Adipocyte (in vitro differentiated cells): ENCODE results near the gene PCCB.
"Not testable (repeated sequence)": the region's sequence is repeated elsewhere in the genome, so short reads cannot be mapped to it uniquely, and the experiment has no call there.

ENCODE experiments used
- DNase-seq: peaks from one replicate; pipeline ENCODE4 v3.0.0-alpha.2; 2015; ENCODE audit warnings: low read depth
- H3K27me3 ChIP-seq: replicated peaks from 2 replicates; pipeline ENCODE4 v1.7.0; 2013; ENCODE audit warnings: mild to moderate bottlenecking, low read length, moderate library complexity; ENCODE audit not compliant: control insufficient read depth, insufficient read depth
- H3K36me3 ChIP-seq: 2 replicates; pipeline ENCODE4 v1.7.0; 2013; ENCODE audit warnings: low read length, mild to moderate bottlenecking, moderate library complexity; ENCODE audit not compliant: control insufficient read depth, insufficient read depth, severe bottlenecking
- H3K4me1 ChIP-seq: 2 replicates; pipeline ENCODE4 v1.7.0; 2013; ENCODE audit warnings: mild to moderate bottlenecking, low read length, moderate library complexity; ENCODE audit not compliant: control insufficient read depth, insufficient read depth
- H3K4me3 ChIP-seq: 2 replicates; pipeline ENCODE4 v1.7.0; 2013; ENCODE audit warnings: mild to moderate bottlenecking, low read length, moderate library complexity
- H3K9ac ChIP-seq: 2 replicates; pipeline ENCODE4 v1.7.0; 2013; ENCODE audit warnings: mild to moderate bottlenecking, low read length, moderate library complexity
- H3K9me3 ChIP-seq: 2 replicates; pipeline ENCODE4 v1.7.0; 2013; ENCODE audit warnings: mild to moderate bottlenecking, low read length, moderate library complexity; ENCODE audit not compliant: control insufficient read depth

The PCCB gene

GRCh38 chr3:136327671-136328070 lies 77.5 kb downstream of the PCCB start:
- no peak for DNase-seq

GRCh38 chr3:136329593-136329992 lies 79.5 kb downstream of the PCCB start:
- H3K9me3 ChIP-seq: no peaks in the 10 kb centered on the region
- no peaks in the 10 kb centered on the region for H3K27me3 ChIP-seq
- no peak overlapping the region for H3K9ac ChIP-seq
- H3K4me3 ChIP-seq: no peak overlapping the region
- DNase-seq: no peak
- peaks cover 8% of the 10 kb centered on the region for H3K4me1 ChIP-seq
- peaks cover 53% of the 10 kb centered on the region for H3K36me3 ChIP-seq

More at GRCh38 chr3:136327671-136328070, 77.5 kb downstream of the PCCB start:
- Histone ChIP-seq H3K9ac (no peak overlapping the region), H3K27me3 (no peaks in the 10 kb centered on the region), H3K36me3 (peaks cover 55% of the 10 kb centered on the region), H3K9me3 (peaks cover 11% of the 10 kb centered on the region), H3K4me1 (no peaks in the 10 kb centered on the region), H3K4me3 (no peak overlapping the region)

- H3K36me3 ChIP-seq: peaks cover 53% of the 10 kb centered on the region
- DNase-seq: no peak
- H3K4me3 ChIP-seq: no peak overlapping the region
- H3K27me3 ChIP-seq: no peaks in the 10 kb centered on the region
- peaks cover 13% of the 10 kb centered on the region for H3K4me1 ChIP-seq
- H3K9ac ChIP-seq: no peak overlapping the region
- no peaks in the 10 kb centered on the region for H3K9me3 ChIP-seq
These were observed 80.8 kb downstream of the PCCB start for GRCh38 chr3:136330900-136331299.

GRCh38 chr3:136332302-136332701 lies 82.2 kb downstream of the PCCB start:
- Histone ChIP-seq H3K36me3 (peaks cover 49% of the 10 kb centered on the region), H3K27me3 (no peaks in the 10 kb centered on the region), H3K9me3 (no peaks in the 10 kb centered on the region), H3K4me1 (peaks cover 22% of the 10 kb centered on the region), H3K9ac (no peak overlapping the region), H3K4me3 (no peak overlapping the region)
- DNase-seq: no peak

GRCh38 chr3:136332776-136333175 lies 82.6 kb downstream of the PCCB start:
- DNase-seq: peak; percentile 47
- H3K9ac ChIP-seq: no peak overlapping the region

GRCh38 chr3:136334209-136334608 lies 84.1 kb downstream of the PCCB start:
- Histone ChIP-seq H3K27me3 (no peaks in the 10 kb centered on the region), H3K4me1 (peaks cover 22% of the 10 kb centered on the region), H3K4me3 (no peak overlapping the region), H3K9me3 (no peaks in the 10 kb centered on the region), H3K9ac (no peak overlapping the region), H3K36me3 (peaks cover 47% of the 10 kb centered on the region)
- no peak for DNase-seq

More at GRCh38 chr3:136332776-136333175, 82.6 kb downstream of the PCCB start:
- H3K27me3 ChIP-seq: no peaks in the 10 kb centered on the region
- H3K4me3 ChIP-seq: no peak overlapping the region
- H3K36me3 ChIP-seq: peaks cover 49% of the 10 kb centered on the region
- H3K4me1 ChIP-seq: peaks cover 22% of the 10 kb centered on the region
- H3K9me3 ChIP-seq: no peaks in the 10 kb centered on the region

GRCh38 chr3:136334726-136335125 lies 84.6 kb downstream of the PCCB start:
- not testable (repeated sequence) for H3K4me3 ChIP-seq, H3K27me3 ChIP-seq, H3K9ac ChIP-seq, H3K9me3 ChIP-seq, DNase-seq
- H3K4me1 ChIP-seq: peaks cover 22% of the 10 kb centered on the region
- H3K36me3 ChIP-seq: peaks cover 42% of the 10 kb centered on the region

- Histone ChIP-seq H3K4me3 (no peak overlapping the region), H3K4me1 (peaks cover 22% of the 10 kb centered on the region), H3K9me3 (no peaks in the 10 kb centered on the region), H3K9ac (no peak overlapping the region), H3K36me3 (peaks cover 49% of the 10 kb centered on the region), H3K27me3 (no peaks in the 10 kb centered on the region)
- peak; percentile 81 for DNase-seq
These were observed 86.4 kb downstream of the PCCB start for GRCh38 chr3:136336329-136337100.

GRCh38 chr3:136343446-136343845 lies 93.3 kb downstream of the PCCB start:
- Histone ChIP-seq H3K4me3 (no peak overlapping the region), H3K27me3 (no peaks in the 10 kb centered on the region), H3K36me3 (peaks cover 21% of the 10 kb centered on the region), H3K9me3 (no peaks in the 10 kb centered on the region), H3K9ac (no peak overlapping the region), H3K4me1 (peaks cover 11% of the 10 kb centered on the region)
- DNase-seq: no peak

GRCh38 chr3:136343873-136344555 lies 93.9 kb downstream of the PCCB start:
- Histone ChIP-seq H3K4me3 (no peak overlapping the region), H3K9ac (no peak overlapping the region), H3K9me3 (no peaks in the 10 kb centered on the region), H3K36me3 (peaks cover 21% of the 10 kb centered on the region), H3K4me1 (peaks cover 11% of the 10 kb centered on the region), H3K27me3 (no peaks in the 10 kb centered on the region)
- DNase-seq: peak; percentile 94

GRCh38 chr3:136346486-136346885 lies 96.3 kb downstream of the PCCB start:
- H3K4me3 ChIP-seq: no peak overlapping the region
- H3K9ac ChIP-seq: no peak overlapping the region
- peaks cover 30% of the 10 kb centered on the region for H3K4me1 ChIP-seq
- no peak for DNase-seq
- H3K27me3 ChIP-seq: no peaks in the 10 kb centered on the region
- peaks cover 15% of the 10 kb centered on the region for H3K36me3 ChIP-seq
- no peaks in the 10 kb centered on the region for H3K9me3 ChIP-seq
